ENCODE data around the gene CA6.

Gene CA6

GRCh38 chr1:8976896-8977450 is 31.3 kb downstream of the CA6 start:
- Histone ChIP-seq H3K4me3 (ENCODE audit: low read length) (no peak overlapping the region), H3K27me3 (ENCODE audit: insufficient read depth, low read length) (no peaks in the 10 kb centered on the region), H3K9me3 (ENCODE audit: insufficient read depth, low read depth, low read length) (no peaks in the 10 kb centered on the region), H3K27ac (ENCODE audit: low read depth, low read length) (no peak overlapping the region), H3K4me1 (ENCODE audit: insufficient read depth, low read length) (no peaks in the 10 kb centered on the region), H3K9ac (ENCODE audit: low read depth, low read length) (no peak overlapping the region), H3K36me3 (ENCODE audit: insufficient read depth, low read length) (no peaks in the 10 kb centered on the region)
- 90% methylated on average over 20 of the region's 20 CpGs for WGBS

GRCh38 chr1:8980656-8981055 is 35.0 kb downstream of the CA6 start:
- no peaks in the 10 kb centered on the region for H3K36me3 ChIP-seq (ENCODE audit: insufficient read depth, low read length)

GRCh38 chr1:8981169-8981568 is 35.5 kb downstream of the CA6 start:
- Histone ChIP-seq H3K27me3 (ENCODE audit: insufficient read depth, low read length) (no peaks in the 10 kb centered on the region), H3K9me3 (ENCODE audit: insufficient read depth, low read depth, low read length) (no peaks in the 10 kb centered on the region), H3K4me1 (ENCODE audit: insufficient read depth, low read length) (no peaks in the 10 kb centered on the region), H3K4me3 (ENCODE audit: low read length) (no peak overlapping the region), H3K9ac (ENCODE audit: low read depth, low read length) (no peak overlapping the region), H3K27ac (ENCODE audit: low read depth, low read length) (no peak overlapping the region), H3K36me3 (ENCODE audit: insufficient read depth, low read length) (no peaks in the 10 kb centered on the region)
- 89% methylated on average over 2 of the region's 2 CpGs for WGBS

More at GRCh38 chr1:8980656-8981055, 35.0 kb downstream of the CA6 start:
- Histone ChIP-seq H3K4me3 (ENCODE audit: low read length) (no peak overlapping the region), H3K27me3 (ENCODE audit: insufficient read depth, low read length) (no peaks in the 10 kb centered on the region), H3K4me1 (ENCODE audit: insufficient read depth, low read length) (no peaks in the 10 kb centered on the region), H3K9ac (ENCODE audit: low read depth, low read length) (no peak overlapping the region), H3K27ac (ENCODE audit: low read depth, low read length) (no peak overlapping the region), H3K9me3 (ENCODE audit: insufficient read depth, low read depth, low read length) (no peaks in the 10 kb centered on the region)
- WGBS = 86% methylated on average over 3 of the region's 3 CpGs

GRCh38 chr1:8984203-8984602 is 38.5 kb downstream of the CA6 start:
- Histone ChIP-seq H3K27me3 (ENCODE audit: insufficient read depth, low read length) (no peaks in the 10 kb centered on the region), H3K4me1 (ENCODE audit: insufficient read depth, low read length) (no peaks in the 10 kb centered on the region), H3K9me3 (ENCODE audit: insufficient read depth, low read depth, low read length) (no peaks in the 10 kb centered on the region), H3K27ac (ENCODE audit: low read depth, low read length) (no peak overlapping the region), H3K4me3 (ENCODE audit: low read length) (no peak overlapping the region), H3K9ac (ENCODE audit: low read depth, low read length) (no peak overlapping the region), H3K36me3 (ENCODE audit: insufficient read depth, low read length) (no peaks in the 10 kb centered on the region)
- 93% methylated on average over 2 of the region's 2 CpGs for WGBS

- Histone ChIP-seq H3K27ac (ENCODE audit: low read depth, low read length) (no peak overlapping the region), H3K4me1 (ENCODE audit: insufficient read depth, low read length) (no peaks in the 10 kb centered on the region)
Measured at GRCh38 chr1:8984990-8985389, 39.3 kb downstream of the CA6 start.

GRCh38 chr1:8985915-8986813 is 40.5 kb downstream of the CA6 start:
- no peaks in the 10 kb centered on the region for H3K27me3 ChIP-seq (ENCODE audit: insufficient read depth, low read length)
- no peaks in the 10 kb centered on the region for H3K36me3 ChIP-seq (ENCODE audit: insufficient read depth, low read length)
- H3K9ac ChIP-seq (ENCODE audit: low read depth, low read length) = no peak overlapping the region
- no peaks in the 10 kb centered on the region for H3K4me1 ChIP-seq (ENCODE audit: insufficient read depth, low read length)
- WGBS = 93% methylated on average over 14 of the region's 14 CpGs
- no peak overlapping the region for H3K27ac ChIP-seq (ENCODE audit: low read depth, low read length)
- H3K4me3 ChIP-seq (ENCODE audit: low read length) = no peak overlapping the region
- H3K9me3 ChIP-seq (ENCODE audit: insufficient read depth, low read depth, low read length) = no peaks in the 10 kb centered on the region

More at GRCh38 chr1:8984990-8985389, 39.3 kb downstream of the CA6 start:
- no peaks in the 10 kb centered on the region for H3K27me3 ChIP-seq (ENCODE audit: insufficient read depth, low read length)
- no peaks in the 10 kb centered on the region for H3K9me3 ChIP-seq (ENCODE audit: insufficient read depth, low read depth, low read length)
- 96% methylated on average over 8 of the region's 8 CpGs for WGBS
- no peaks in the 10 kb centered on the region for H3K36me3 ChIP-seq (ENCODE audit: insufficient read depth, low read length)
- no peak overlapping the region for H3K9ac ChIP-seq (ENCODE audit: low read depth, low read length)
- no peak overlapping the region for H3K4me3 ChIP-seq (ENCODE audit: low read length)

GRCh38 chr1:8986814-8987190 is 41.1 kb downstream of the CA6 start:
- Histone ChIP-seq H3K9ac (ENCODE audit: low read depth, low read length) (no peak overlapping the region), H3K9me3 (ENCODE audit: insufficient read depth, low read depth, low read length) (no peaks in the 10 kb centered on the region), H3K4me3 (ENCODE audit: low read length) (no peak overlapping the region), H3K4me1 (ENCODE audit: insufficient read depth, low read length) (no peaks in the 10 kb centered on the region), H3K27me3 (ENCODE audit: insufficient read depth, low read length) (no peaks in the 10 kb centered on the region), H3K36me3 (ENCODE audit: insufficient read depth, low read length) (no peaks in the 10 kb centered on the region), H3K27ac (ENCODE audit: low read depth, low read length) (no peak overlapping the region)
- WGBS = 92% methylated on average over 10 of the region's 10 CpGs

GRCh38 chr1:8987881-8988617 is 42.4 kb downstream of the CA6 start:
- Histone ChIP-seq H3K27ac (ENCODE audit: low read depth, low read length) (no peak overlapping the region), H3K27me3 (ENCODE audit: insufficient read depth, low read length) (no peaks in the 10 kb centered on the region), H3K4me1 (ENCODE audit: insufficient read depth, low read length) (no peaks in the 10 kb centered on the region), H3K4me3 (ENCODE audit: low read length) (no peak overlapping the region), H3K36me3 (ENCODE audit: insufficient read depth, low read length) (no peaks in the 10 kb centered on the region), H3K9me3 (ENCODE audit: insufficient read depth, low read depth, low read length) (0 out of 2 replicates have a peak, but pooled peaks cover 2% of the 10 kb centered on the region), H3K9ac (ENCODE audit: low read depth, low read length) (no peak overlapping the region)
- WGBS = 43% methylated on average over 9 of the region's 9 CpGs

- Histone ChIP-seq H3K9ac (ENCODE audit: low read depth, low read length) (no peak overlapping the region), H3K9me3 (ENCODE audit: insufficient read depth, low read depth, low read length) (0 out of 2 replicates have a peak, but pooled peaks cover 5% of the 10 kb centered on the region), H3K27me3 (ENCODE audit: insufficient read depth, low read length) (no peaks in the 10 kb centered on the region), H3K4me1 (ENCODE audit: insufficient read depth, low read length) (no peaks in the 10 kb centered on the region), H3K36me3 (ENCODE audit: insufficient read depth, low read length) (no peaks in the 10 kb centered on the region), H3K4me3 (ENCODE audit: low read length) (no peak overlapping the region), H3K27ac (ENCODE audit: low read depth, low read length) (no peak overlapping the region)
- WGBS = 91% methylated on average over 13 of the region's 13 CpGs
Measured at GRCh38 chr1:8988618-8988967, 42.9 kb downstream of the CA6 start.

GRCh38 chr1:8989061-8989460 is 43.4 kb downstream of the CA6 start:
- no peaks in the 10 kb centered on the region for H3K4me1 ChIP-seq (ENCODE audit: insufficient read depth, low read length)
- H3K9me3 ChIP-seq (ENCODE audit: insufficient read depth, low read depth, low read length) = 0 out of 2 replicates have a peak, but pooled peaks cover 5% of the 10 kb centered on the region
- WGBS = 95% methylated on average over 11 of the region's 11 CpGs
- no peak overlapping the region for H3K9ac ChIP-seq (ENCODE audit: low read depth, low read length)
- H3K4me3 ChIP-seq (ENCODE audit: low read length) = no peak overlapping the region
- no peaks in the 10 kb centered on the region for H3K27me3 ChIP-seq (ENCODE audit: insufficient read depth, low read length)
- no peak overlapping the region for H3K27ac ChIP-seq (ENCODE audit: low read depth, low read length)
- no peaks in the 10 kb centered on the region for H3K36me3 ChIP-seq (ENCODE audit: insufficient read depth, low read length)

GRCh38 chr1:8989821-8990220 is 44.2 kb downstream of the CA6 start:
- no peak overlapping the region for H3K27ac ChIP-seq (ENCODE audit: low read depth, low read length)
- H3K4me3 ChIP-seq (ENCODE audit: low read length) = no peak overlapping the region
- H3K9ac ChIP-seq (ENCODE audit: low read depth, low read length) = no peak overlapping the region
- H3K27me3 ChIP-seq (ENCODE audit: insufficient read depth, low read length) = no peaks in the 10 kb centered on the region
- 0 out of 2 replicates have a peak, but pooled peaks cover 5% of the 10 kb centered on the region for H3K9me3 ChIP-seq (ENCODE audit: insufficient read depth, low read depth, low read length)
- WGBS = 80% methylated on average over 4 of the region's 4 CpGs
- no peaks in the 10 kb centered on the region for H3K36me3 ChIP-seq (ENCODE audit: insufficient read depth, low read length)
- H3K4me1 ChIP-seq (ENCODE audit: insufficient read depth, low read length) = no peaks in the 10 kb centered on the region

Measured in HUES64 (cell line).